IMR-90 (cell line): ENCODE results near the gene SNTG2. TPM values are rescaled to one million over a fixed set of nuclear protein-coding genes. Genes with fewer than 3 reads are reported as not detected.

Experiments
- ATAC-seq: fragments of 200-7000 bp; cut with Tn5 transposase; 2 replicates; pipeline ENCODE4 v1.9.1; 2020; ENCODE audit warnings: low read depth, mild to moderate bottlenecking, moderate library complexity
- BruUV-seq: library from RNA; stranded (reverse); fragments of 400-500 nt; replicated peaks from 2 replicates; lab custom pipeline; 2021; lab: Mats Ljungman, UMichigan
- CTCF ChIA-PET: fragments of 300-600 bp; formaldehyde crosslinking; extraction: SDS; loops from one replicate; lab custom pipeline; 2021; ENCODE audit warnings: antibody characterized with exemption; lab: Yijun Ruan, JAX
- POLR2A ChIA-PET: fragments of 300-600 bp; sonication (Branson Sonifier 250); formaldehyde crosslinking; loops from one replicate; lab custom pipeline; 2022; ENCODE audit warnings: antibody characterized with exemption; ENCODE audit not compliant: unreplicated experiment; lab: Charles Lee
- DNase-seq: peaks from one replicate; pipeline ENCODE4 v3.0.0; 2013
- H2AFZ ChIP-seq: replicated peaks from 2 replicates; pipeline ENCODE3; 2013; ENCODE audit warnings: low read length, mild to moderate bottlenecking; ENCODE audit not compliant: poor library complexity
- H2AK5ac ChIP-seq: 2 replicates; pipeline ENCODE4 v1.6.1; 2013; ENCODE audit warnings: low read depth, low read length, inconsistent platforms
- H2AK9ac ChIP-seq: replicated peaks from 2 replicates; pipeline ENCODE3; 2013; ENCODE audit warnings: mild to moderate bottlenecking, low read depth, low read length, moderate library complexity; ENCODE audit not compliant: poor library complexity
- H2BK120ac ChIP-seq: 2 replicates; pipeline ENCODE4 v1.6.1; 2013; ENCODE audit warnings: low read depth, low read length, inconsistent platforms
- H2BK15ac ChIP-seq: 3 replicates; pipeline ENCODE4 v1.6.1; 2013; ENCODE audit warnings: low read depth, low read length, inconsistent platforms
- H2BK20ac ChIP-seq: 2 replicates; pipeline ENCODE4 v1.6.1; 2013; ENCODE audit warnings: low read depth, mild to moderate bottlenecking, inconsistent platforms, low read length, moderate library complexity
- H2BK5ac ChIP-seq: 2 replicates; pipeline ENCODE4 v1.6.1; 2013; ENCODE audit warnings: mild to moderate bottlenecking, low read depth, low read length, inconsistent platforms; ENCODE audit not compliant: poor library complexity, severe bottlenecking
- H3K14ac ChIP-seq: replicated peaks from 2 replicates; pipeline ENCODE4 v1.6.1; 2013; ENCODE audit warnings: low read depth, low read length, inconsistent platforms
- H3K18ac ChIP-seq: 2 replicates; pipeline ENCODE4 v1.6.1; 2013; ENCODE audit warnings: low read depth, low read length, control low read depth
- H3K23ac ChIP-seq: 2 replicates; pipeline ENCODE4 v1.6.1; 2013; ENCODE audit warnings: low read depth, low read length, inconsistent platforms
- H3K27ac ChIP-seq: 2 replicates; pipeline ENCODE4 v1.5.1; 2013; ENCODE audit warnings: mild to moderate bottlenecking, control low read depth, low read length; ENCODE audit not compliant: insufficient read depth
- H3K27me3 ChIP-seq: 2 replicates; pipeline ENCODE4 v1.6.1; 2013; ENCODE audit warnings: low read length; ENCODE audit not compliant: control insufficient read depth, insufficient read depth
- H3K36me3 ChIP-seq: 2 replicates; pipeline ENCODE4 v1.6.1; 2013; ENCODE audit warnings: low read length, mixed read lengths; ENCODE audit not compliant: control insufficient read depth, insufficient read depth
- H3K4ac ChIP-seq: 2 replicates; pipeline ENCODE4 v1.6.1; 2013; ENCODE audit warnings: low read depth, low read length, inconsistent platforms
- H3K4me1 ChIP-seq: 2 replicates; pipeline ENCODE4 v1.6.1; 2013; ENCODE audit warnings: low read length, mixed read lengths; ENCODE audit not compliant: control insufficient read depth, insufficient read depth
- H3K4me2 ChIP-seq: 2 replicates; pipeline ENCODE4 v1.6.1; 2013; ENCODE audit warnings: low read depth, mild to moderate bottlenecking, control low read depth, low read length, moderate library complexity
- H3K4me3 ChIP-seq: 2 replicates; pipeline ENCODE4 v1.5.1; 2013; ENCODE audit warnings: low read depth, mild to moderate bottlenecking, control low read depth, low read length, moderate library complexity; ENCODE audit not compliant: insufficient read depth
- H3K56ac ChIP-seq: 2 replicates; pipeline ENCODE4 v1.6.1; 2013; ENCODE audit warnings: low read length, inconsistent platforms; ENCODE audit not compliant: insufficient read depth; ENCODE audit errors: extremely low read depth
- H3K79me1 ChIP-seq, 2 experiments: 2 replicates each; pipeline ENCODE4 v1.6.1; 2013; ENCODE audit warnings: low read length in 2 of 2, inconsistent platforms in 1 of 2, low read depth in 1 of 2
- H3K9ac ChIP-seq: 2 replicates; pipeline ENCODE4 v1.6.1; 2013; ENCODE audit warnings: low read depth, low read length, control low read depth
- H3K9me1 ChIP-seq: 2 replicates; pipeline ENCODE4 v1.6.1; 2013; ENCODE audit warnings: low read length, inconsistent platforms; ENCODE audit not compliant: insufficient read depth
- H3K9me3 ChIP-seq: 2 replicates; pipeline ENCODE4 v1.6.1; 2013; ENCODE audit warnings: low read length; ENCODE audit not compliant: control insufficient read depth, insufficient read depth
- H4K20me1 ChIP-seq: 2 replicates; pipeline ENCODE4 v1.6.1; 2013; ENCODE audit warnings: low read length, inconsistent platforms; ENCODE audit not compliant: insufficient read depth
- H4K5ac ChIP-seq: 2 replicates; pipeline ENCODE4 v1.6.1; 2013; ENCODE audit warnings: mild to moderate bottlenecking, low read depth, low read length, control low read depth
- H4K8ac ChIP-seq, 2 experiments: 2 replicates each; pipeline ENCODE4 v1.6.1; 2013; ENCODE audit warnings: low read depth in 2 of 2, low read length in 2 of 2, control low read depth in 1 of 2, inconsistent platforms in 1 of 2
- H4K91ac ChIP-seq: 2 replicates; pipeline ENCODE4 v1.6.1; 2013; ENCODE audit warnings: low read depth, low read length, inconsistent platforms; ENCODE audit not compliant: insufficient read depth
- BHLHE40 ChIP-seq: fragments of 150-350 bp; IDR thresholded peaks from 2 replicates; pipeline ENCODE4 v1.6.1; 2016; ENCODE audit warnings: mild to moderate bottlenecking, low read depth, low read length
- CEBPB ChIP-seq: IDR thresholded peaks from 2 replicates; pipeline ENCODE4 v1.6.1; 2012; ENCODE audit warnings: low read depth, low read length, improper control_type of control experiment
- CHD1 ChIP-seq: IDR thresholded peaks from 2 replicates; pipeline ENCODE4 v1.6.1; 2012; ENCODE audit warnings: low read depth, low read length, improper control_type of control experiment
- ELK1 ChIP-seq: fragments of 150-350 bp; IDR thresholded peaks from 2 replicates; pipeline ENCODE4 v1.6.1; 2016; ENCODE audit warnings: low read depth, mild to moderate bottlenecking, low read length, moderate library complexity, borderline replicate concordance
- FOS ChIP-seq: fragments of 150-350 bp; IDR thresholded peaks from 2 replicates; pipeline ENCODE4 v1.6.1; 2016; ENCODE audit warnings: low read depth, low read length
- MAFK ChIP-seq: IDR thresholded peaks from 2 replicates; pipeline ENCODE4 v1.6.1; 2012; ENCODE audit warnings: low read depth, low read length, improper control_type of control experiment
- MAZ ChIP-seq: IDR thresholded peaks from 2 replicates; pipeline ENCODE4 v1.6.1; 2012; ENCODE audit warnings: low read depth, mild to moderate bottlenecking, low read length, improper control_type of control experiment, moderate library complexity, borderline replicate concordance
- MXI1 ChIP-seq: IDR thresholded peaks from 2 replicates; pipeline ENCODE4 v1.6.1; 2012; ENCODE audit warnings: low read depth, mild to moderate bottlenecking, low read length, moderate library complexity, borderline replicate concordance
- NFE2L2 ChIP-seq: fragments of 150-350 bp; IDR thresholded peaks from 2 replicates; pipeline ENCODE4 v1.6.1; 2016; ENCODE audit warnings: low read depth, mild to moderate bottlenecking, low read length
- POLR2A ChIP-seq: IDR thresholded peaks from 2 replicates; pipeline ENCODE4 v1.6.1; 2012; ENCODE audit warnings: mild to moderate bottlenecking, low read depth, low read length
- RAD21 ChIP-seq: IDR thresholded peaks from 2 replicates; pipeline ENCODE4 v1.6.1; 2012; ENCODE audit warnings: low read length, improper control_type of control experiment
- RCOR1 ChIP-seq: IDR thresholded peaks from 2 replicates; pipeline ENCODE4 v1.6.1; 2012; ENCODE audit warnings: mild to moderate bottlenecking, low read length, improper control_type of control experiment; ENCODE audit not compliant: insufficient replicate concordance
- RFX5 ChIP-seq: IDR thresholded peaks from 2 replicates; pipeline ENCODE4 v1.8.0; 2012; ENCODE audit warnings: low read depth, mild to moderate bottlenecking, low read length, moderate library complexity
- SMC3 ChIP-seq: fragments of 150-350 bp; IDR thresholded peaks from 2 replicates; pipeline ENCODE4 v1.6.1; 2016; ENCODE audit warnings: low read depth, mild to moderate bottlenecking, antibody characterized with exemption, low read length, moderate library complexity
- WGBS, 2 experiments: methylation state at CpG; one replicate each; pipeline versions ENCODE4 v1.1.5 to v1.1.7; 2013; ENCODE audit warnings: missing lambda C conversion rate in 2 of 2; ENCODE audit not compliant: insufficient read length in 1 of 2; ENCODE audit errors: extremely low coverage in 2 of 2; 5-methylcytosine and 5-hydroxymethylcytosine counted together
- dilution Hi-C: fragments of 300-500 bp; cut with HindIII; formaldehyde crosslinking; loops from one replicate; pipeline ENCODE4 v1.14.3; 2018; ENCODE audit warnings: low sequenced_read_pairs; ENCODE audit not compliant: unreplicated experiment
- in situ Hi-C: fragments of 300-500 bp; cut with MboI; formaldehyde crosslinking; loops from 3 replicates; pipeline ENCODE4 v1.14.3; 2019; ENCODE audit warnings: low sequenced_read_pairs, inconsistent platforms, mixed read lengths
- intact Hi-C: fragments of 100-400 bp; cut with micrococcal nuclease; formaldehyde crosslinking; loops from 2 replicates; pipeline ENCODE4 v1.10.0; 2022
- polyA plus RNA-seq, 3 experiments: library from polyadenylated mRNA; depleted of rRNA; stranded (reverse); fragments of >200 nt; gene quantifications; 2 replicates each; pipeline ENCODE4 v1.2.3, GENCODE V29; 2012; ENCODE audit warnings: low replicate concordance in 1 of 3
- total RNA-seq: library from RNA; depleted of rRNA; stranded (reverse); fragments of >200 nt; gene quantifications from 2 replicates; pipeline ENCODE4 v1.2.3, GENCODE V29; 2012
- TF ChIP-seq, protein P1 (sequence below): conservative IDR thresholded peaks from 2 replicates; pipeline ENCODE4 v1.5.1; 2012; ENCODE audit warnings: mild to moderate bottlenecking, low read depth, low read length, improper control_type of control experiment

The SNTG2 gene
- total and polyA plus RNA-seq, 2 of the 4 experiments (the other 2 are of a cell fraction) = under 0.01 to 0.17 TPM

DNA sequence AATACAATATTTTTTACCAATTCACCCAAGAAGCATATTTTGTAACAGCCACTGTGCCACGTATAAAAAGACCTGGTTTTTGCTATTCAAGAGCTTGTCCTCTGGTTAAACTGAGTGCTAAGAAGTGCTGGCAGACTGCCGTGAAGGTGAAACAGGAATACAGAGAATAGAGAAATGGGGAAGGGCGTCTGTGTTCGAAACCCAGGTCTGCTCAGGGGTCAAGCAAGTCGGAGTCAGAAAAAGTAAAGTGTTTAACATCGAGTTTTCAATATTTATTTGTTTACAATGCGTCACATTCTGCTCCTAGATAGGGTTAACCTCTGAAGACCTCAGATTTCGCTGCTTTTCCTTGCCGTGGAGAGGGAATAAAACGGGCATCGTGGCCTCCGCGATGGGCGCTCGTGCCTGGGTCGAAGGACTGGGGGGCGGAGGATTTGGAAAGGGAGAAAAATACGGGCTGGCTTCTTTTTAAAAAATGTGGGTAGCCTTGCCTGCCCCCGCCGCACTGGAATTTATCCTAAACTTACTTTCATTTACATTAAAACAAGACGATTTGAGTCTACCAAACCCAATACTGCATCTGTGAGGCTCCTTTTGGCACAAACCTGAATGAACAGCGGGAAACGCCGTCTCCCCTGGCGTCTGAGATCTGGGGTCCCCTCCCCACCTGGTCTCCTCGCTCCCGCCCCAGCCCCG, 1.1 kb upstream of the SNTG2 start:
- no peak for TF ChIP-seq MAZ
- TF ChIP-seq, protein P1, sequence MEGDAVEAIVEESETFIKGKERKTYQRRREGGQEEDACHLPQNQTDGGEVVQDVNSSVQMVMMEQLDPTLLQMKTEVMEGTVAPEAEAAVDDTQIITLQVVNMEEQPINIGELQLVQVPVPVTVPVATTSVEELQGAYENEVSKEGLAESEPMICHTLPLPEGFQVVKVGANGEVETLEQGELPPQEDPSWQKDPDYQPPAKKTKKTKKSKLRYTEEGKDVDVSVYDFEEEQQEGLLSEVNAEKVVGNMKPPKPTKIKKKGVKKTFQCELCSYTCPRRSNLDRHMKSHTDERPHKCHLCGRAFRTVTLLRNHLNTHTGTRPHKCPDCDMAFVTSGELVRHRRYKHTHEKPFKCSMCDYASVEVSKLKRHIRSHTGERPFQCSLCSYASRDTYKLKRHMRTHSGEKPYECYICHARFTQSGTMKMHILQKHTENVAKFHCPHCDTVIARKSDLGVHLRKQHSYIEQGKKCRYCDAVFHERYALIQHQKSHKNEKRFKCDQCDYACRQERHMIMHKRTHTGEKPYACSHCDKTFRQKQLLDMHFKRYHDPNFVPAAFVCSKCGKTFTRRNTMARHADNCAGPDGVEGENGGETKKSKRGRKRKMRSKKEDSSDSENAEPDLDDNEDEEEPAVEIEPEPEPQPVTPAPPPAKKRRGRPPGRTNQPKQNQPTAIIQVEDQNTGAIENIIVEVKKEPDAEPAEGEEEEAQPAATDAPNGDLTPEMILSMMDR = no peak
- TF ChIP-seq NFE2L2 = no peak
- no peak for TF ChIP-seq MXI1
- TF ChIP-seq RCOR1 = no peak
- no peak for TF ChIP-seq CEBPB
- no peak for TF ChIP-seq RAD21
- no peak for TF ChIP-seq FOS
- TF ChIP-seq POLR2A = no peak
- TF ChIP-seq RFX5 = no peak
- no peak for TF ChIP-seq BHLHE40
- TF ChIP-seq ELK1 = no peak
- TF ChIP-seq CHD1 = no peak
- TF ChIP-seq MAFK = no peak
- no peak for TF ChIP-seq SMC3
- H3K4me3 ChIP-seq = no peak overlapping the region; the same call in 1 of the 2 replicates
- POLR2A ChIA-PET = no interaction called here
- H3K23ac ChIP-seq = no peak overlapping the region
- dilution Hi-C loops (no loop called here), intact Hi-C loops (loop anchor here (5.0 to 10.0 kb wide), 3 partner anchors 183 to 272 kb away; partner anchors contain the start of gene TMEM18), in situ Hi-C loops (loop anchor here (25.0 kb wide), 1 partner anchor 888 kb away; no protein-coding TSS in a partner anchor)
- H3K14ac ChIP-seq = no peak overlapping the region
- H4K5ac ChIP-seq = no peak overlapping the region
- H3K9ac ChIP-seq = no peak overlapping the region
- no peaks in the 10 kb centered on the region for H3K9me3 ChIP-seq
- WGBS, 2 experiments = no CpG with 5 or more reads among the region's 28 CpGs
- H2BK20ac ChIP-seq = no peak overlapping the region
- H3K18ac ChIP-seq = no peak overlapping the region
- BruUV-seq = no TSS peak
- H3K9me1 ChIP-seq = no peaks in the 10 kb centered on the region
- no peak overlapping the region for H4K91ac ChIP-seq
- CTCF ChIA-PET = no interaction called here
- no peak overlapping the region for H2BK120ac ChIP-seq
- no peak for ATAC-seq
- H3K27me3 ChIP-seq = peaks cover 28% of the 10 kb centered on the region
- H2AFZ ChIP-seq = peak overlapping the region; percentile 65
- no peak overlapping the region for H2BK5ac ChIP-seq
- H2AK5ac ChIP-seq = no peak overlapping the region
- H2BK15ac ChIP-seq = no peak overlapping the region
- H2AK9ac ChIP-seq = no peak overlapping the region
- no peaks in the 10 kb centered on the region for H3K36me3 ChIP-seq
- H4K20me1 ChIP-seq = no peaks in the 10 kb centered on the region
- H3K4ac ChIP-seq = no peak overlapping the region
- H3K27ac ChIP-seq = no peak overlapping the region
- no peak overlapping the region for H3K56ac ChIP-seq
- peak overlapping the region; percentile 83 for H3K4me2 ChIP-seq
- no peaks in the 10 kb centered on the region for H3K4me1 ChIP-seq
- H3K79me1 ChIP-seq = no peaks in the 10 kb centered on the region
- no peak overlapping the region for H4K8ac ChIP-seq
- DNase-seq = no peak
